ENCODE results near the gene PPME1. TPM values are rescaled to one million over a fixed set of nuclear protein-coding genes. Genes with fewer than 3 reads are reported as not detected.
A peak's percentile ranks its signal among the peaks of the same experiment; 100 is the strongest.

PPME1 gene
- total and polyA plus RNA-seq, 2 of the 4 experiments (the other 2 are of a cell fraction), result 42.3 to 89.5 TPM

DNA sequence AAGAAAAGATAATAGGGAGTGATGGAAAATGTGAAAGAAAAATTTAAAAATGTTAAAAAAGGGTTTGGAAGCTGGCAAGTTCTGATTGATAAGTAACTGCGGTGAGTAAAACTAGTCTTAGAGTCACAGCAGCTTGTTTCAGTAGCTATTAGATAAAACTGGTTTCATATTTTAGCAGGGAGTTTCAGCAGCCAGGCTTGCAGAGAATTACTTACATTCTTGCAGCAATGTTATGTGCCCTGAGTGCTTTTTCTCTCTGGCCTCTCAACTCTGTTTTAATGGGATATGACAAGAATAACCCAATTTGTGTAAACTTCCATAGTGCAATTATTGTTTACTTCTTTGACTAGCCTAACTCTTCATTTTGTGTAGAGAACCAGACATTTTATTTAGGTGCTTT, 33.6 kb downstream of the PPME1 start:
- ATAC-seq (ENCODE audit: low read depth) (0 out of 2 replicates have a peak, but pooled peaks have one; percentile 37), DNase-seq (no peak)
- Histone ChIP-seq H2AK9ac (replicated peaks; ENCODE audit: low read depth, low read length, poor library complexity) (no peak overlapping the region), H3K36me3 (ENCODE audit: control insufficient read depth, insufficient read depth, low read length) (peaks cover 8% of the 10 kb centered on the region), H3K27ac (ENCODE audit: insufficient read depth, low read length) (no peak overlapping the region), H2AFZ (replicated peaks; ENCODE audit: low read length, poor library complexity) (no peak overlapping the region), H3K27me3 (ENCODE audit: control insufficient read depth, insufficient read depth, low read length) (no peaks in the 10 kb centered on the region), H3K9me1 (ENCODE audit: insufficient read depth, low read length) (no peaks in the 10 kb centered on the region; the same call in 1 of the 2 replicates), H2BK120ac (ENCODE audit: low read depth, low read length) (no peak overlapping the region), H4K20me1 (ENCODE audit: insufficient read depth, low read length) (no peaks in the 10 kb centered on the region), H3K9ac (ENCODE audit: low read depth, low read length) (no peak overlapping the region), H2BK5ac (ENCODE audit: low read depth, low read length, poor library complexity, severe bottlenecking) (no peak overlapping the region), H3K4me2 (ENCODE audit: low read depth, low read length) (no peak overlapping the region), H4K91ac (ENCODE audit: insufficient read depth, low read depth, low read length) (no peak overlapping the region), H2AK5ac (ENCODE audit: low read depth, low read length) (no peak overlapping the region), H4K5ac (ENCODE audit: low read depth, low read length) (no peak overlapping the region), H3K23ac (ENCODE audit: low read depth, low read length) (no peak overlapping the region), H3K18ac (ENCODE audit: low read depth, low read length) (no peak overlapping the region), H2BK20ac (ENCODE audit: low read depth, low read length) (no peak overlapping the region), H4K8ac (ENCODE audit: low read depth in 2 of 2, low read length in 2 of 2) (no peak overlapping the region), H3K9me3 (ENCODE audit: control insufficient read depth, insufficient read depth, low read length) (no peaks in the 10 kb centered on the region), H3K56ac (ENCODE audit: extremely low read depth, insufficient read depth, low read length) (no peak overlapping the region), H3K4me1 (ENCODE audit: control insufficient read depth, insufficient read depth, low read length) (no peaks in the 10 kb centered on the region), H3K14ac (replicated peaks; ENCODE audit: low read depth, low read length) (no peak overlapping the region), H2BK15ac (ENCODE audit: low read depth, low read length) (no peak overlapping the region), H3K79me1 (ENCODE audit: low read depth in 1 of 2, low read length in 2 of 2) (peaks cover 8 to 20% of the 10 kb centered on the region in 2 experiments; a peak in 3 of 4 replicates), H3K4ac (ENCODE audit: low read depth, low read length) (no peak overlapping the region), H3K4me3 (ENCODE audit: insufficient read depth, low read depth, low read length) (no peak overlapping the region)
- TF ChIP-seq, protein P1, sequence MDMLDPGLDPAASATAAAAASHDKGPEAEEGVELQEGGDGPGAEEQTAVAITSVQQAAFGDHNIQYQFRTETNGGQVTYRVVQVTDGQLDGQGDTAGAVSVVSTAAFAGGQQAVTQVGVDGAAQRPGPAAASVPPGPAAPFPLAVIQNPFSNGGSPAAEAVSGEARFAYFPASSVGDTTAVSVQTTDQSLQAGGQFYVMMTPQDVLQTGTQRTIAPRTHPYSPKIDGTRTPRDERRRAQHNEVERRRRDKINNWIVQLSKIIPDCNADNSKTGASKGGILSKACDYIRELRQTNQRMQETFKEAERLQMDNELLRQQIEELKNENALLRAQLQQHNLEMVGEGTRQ (IDR thresholded peaks at IDR 0.05; ENCODE audit: low read depth, low read length), result no peak
- TF ChIP-seq RFX5 (IDR thresholded peaks at IDR 0.05; ENCODE audit: low read depth, low read length), result no peak
- TF ChIP-seq, protein P2, sequence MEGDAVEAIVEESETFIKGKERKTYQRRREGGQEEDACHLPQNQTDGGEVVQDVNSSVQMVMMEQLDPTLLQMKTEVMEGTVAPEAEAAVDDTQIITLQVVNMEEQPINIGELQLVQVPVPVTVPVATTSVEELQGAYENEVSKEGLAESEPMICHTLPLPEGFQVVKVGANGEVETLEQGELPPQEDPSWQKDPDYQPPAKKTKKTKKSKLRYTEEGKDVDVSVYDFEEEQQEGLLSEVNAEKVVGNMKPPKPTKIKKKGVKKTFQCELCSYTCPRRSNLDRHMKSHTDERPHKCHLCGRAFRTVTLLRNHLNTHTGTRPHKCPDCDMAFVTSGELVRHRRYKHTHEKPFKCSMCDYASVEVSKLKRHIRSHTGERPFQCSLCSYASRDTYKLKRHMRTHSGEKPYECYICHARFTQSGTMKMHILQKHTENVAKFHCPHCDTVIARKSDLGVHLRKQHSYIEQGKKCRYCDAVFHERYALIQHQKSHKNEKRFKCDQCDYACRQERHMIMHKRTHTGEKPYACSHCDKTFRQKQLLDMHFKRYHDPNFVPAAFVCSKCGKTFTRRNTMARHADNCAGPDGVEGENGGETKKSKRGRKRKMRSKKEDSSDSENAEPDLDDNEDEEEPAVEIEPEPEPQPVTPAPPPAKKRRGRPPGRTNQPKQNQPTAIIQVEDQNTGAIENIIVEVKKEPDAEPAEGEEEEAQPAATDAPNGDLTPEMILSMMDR (conservative IDR thresholded peaks at IDR 0.05; ENCODE audit: low read depth, low read length), result no peak
- dilution Hi-C loops (cut with HindIII; ENCODE audit: low sequenced_read_pairs, unreplicated experiment) (no loop called here), in situ Hi-C loops (cut with MboI; ENCODE audit: low sequenced_read_pairs) (no loop called here), intact Hi-C loops (cut with micrococcal nuclease) (no loop called here)
- WGBS, 2 experiments (ENCODE audit: extremely low coverage in 2 of 2, insufficient read length in 1 of 2), result 90% methylated on average over 1 of the region's 1 CpG; no CpG with 5 or more reads in 1 of the 2 experiments
- ChIA-PET CTCF (no interaction called here), POLR2A (ENCODE audit: unreplicated experiment) (no interaction called here)
- BruUV-seq (replicated peaks), result no TSS peak
